ENCODE measurements around the gene CCL7. TPM values are rescaled to one million over a fixed set of nuclear protein-coding genes. Genes with fewer than 3 reads are reported as not detected.

The CCL7 gene
- total RNA-seq, 1 experiment from 2014 or later, result 0.31 TPM

DNA sequence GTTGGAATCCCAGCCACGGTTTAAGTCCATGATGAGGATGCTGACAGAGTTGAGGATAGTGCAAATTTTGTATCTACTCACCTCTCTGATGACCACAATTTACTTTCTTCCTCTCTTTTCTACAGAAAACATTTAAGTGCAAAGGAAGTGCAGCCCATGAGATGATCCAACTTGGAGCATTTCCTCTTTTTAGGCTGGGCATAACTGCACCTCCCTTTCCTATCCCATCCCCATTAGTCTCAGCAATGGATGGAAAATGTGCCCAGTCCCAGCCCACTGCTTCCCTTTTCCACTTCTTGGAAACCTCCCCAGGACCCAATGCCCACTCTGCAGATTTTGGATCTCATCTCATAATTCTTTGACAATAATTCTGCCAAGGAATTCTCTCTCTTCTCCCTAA is 32.6 kb downstream of the CCL7 start:
- in situ Hi-C loops (cut with HindIII; ENCODE audit: low pct_unique_long_range_greater_than_20kb, low sequenced_read_pairs) (no loop called here), intact Hi-C loops (cut with micrococcal nuclease; ENCODE audit: unreplicated experiment) (loop anchor here (10.0 kb wide), 1 partner anchor 98 kb away; no protein-coding TSS in a partner anchor)
- TF ChIP-seq REST (IDR thresholded peaks at IDR 0.05; ENCODE audit: insufficient read depth in 1 of 2, low read depth in 2 of 2, low read length in 1 of 2), result no peak
- TF ChIP-seq, protein P1, sequence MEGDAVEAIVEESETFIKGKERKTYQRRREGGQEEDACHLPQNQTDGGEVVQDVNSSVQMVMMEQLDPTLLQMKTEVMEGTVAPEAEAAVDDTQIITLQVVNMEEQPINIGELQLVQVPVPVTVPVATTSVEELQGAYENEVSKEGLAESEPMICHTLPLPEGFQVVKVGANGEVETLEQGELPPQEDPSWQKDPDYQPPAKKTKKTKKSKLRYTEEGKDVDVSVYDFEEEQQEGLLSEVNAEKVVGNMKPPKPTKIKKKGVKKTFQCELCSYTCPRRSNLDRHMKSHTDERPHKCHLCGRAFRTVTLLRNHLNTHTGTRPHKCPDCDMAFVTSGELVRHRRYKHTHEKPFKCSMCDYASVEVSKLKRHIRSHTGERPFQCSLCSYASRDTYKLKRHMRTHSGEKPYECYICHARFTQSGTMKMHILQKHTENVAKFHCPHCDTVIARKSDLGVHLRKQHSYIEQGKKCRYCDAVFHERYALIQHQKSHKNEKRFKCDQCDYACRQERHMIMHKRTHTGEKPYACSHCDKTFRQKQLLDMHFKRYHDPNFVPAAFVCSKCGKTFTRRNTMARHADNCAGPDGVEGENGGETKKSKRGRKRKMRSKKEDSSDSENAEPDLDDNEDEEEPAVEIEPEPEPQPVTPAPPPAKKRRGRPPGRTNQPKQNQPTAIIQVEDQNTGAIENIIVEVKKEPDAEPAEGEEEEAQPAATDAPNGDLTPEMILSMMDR (IDR thresholded peaks at IDR 0.05), result no peak
- TF ChIP-seq POLR2AphosphoS5 (IDR thresholded peaks at IDR 0.05; ENCODE audit: low read depth, low read length), result no peak
- TF ChIP-seq TCF7L2 (IDR thresholded peaks at IDR 0.05; ENCODE audit: low read depth, low read length), result no peak
- TF ChIP-seq SIN3A (IDR thresholded peaks at IDR 0.05; ENCODE audit: borderline replicate concordance, insufficient read depth, low read depth, low read length), result no peak
- no peak overlapping the region for H3K27ac ChIP-seq (ENCODE audit: low read length)
- no peaks in the 10 kb centered on the region for H3K4me1 ChIP-seq (ENCODE audit: control insufficient read depth, insufficient read depth, low read length)
- no peaks in the 10 kb centered on the region for H3K36me3 ChIP-seq (ENCODE audit: control insufficient read depth, insufficient read depth, low read length)
- ATAC-seq (no peak), DNase-seq (ENCODE audit: low read depth, low spot score) (no peak)
- H3K4me3 ChIP-seq (ENCODE audit: low read depth in 2 of 2, low read length in 2 of 2), result no peak overlapping the region
- H3K9me3 ChIP-seq (ENCODE audit: control insufficient read depth, insufficient read depth, low read depth, low read length), result no peaks in the 10 kb centered on the region
- H3K27me3 ChIP-seq (ENCODE audit: control insufficient read depth, insufficient read depth, low read length), result no peaks in the 10 kb centered on the region; the same call in 1 of the 2 replicates
- ChIA-PET POLR2A (no interaction called here), CTCF (no interaction called here)
- BruUV-seq (replicated peaks), result no TSS peak

DNA sequence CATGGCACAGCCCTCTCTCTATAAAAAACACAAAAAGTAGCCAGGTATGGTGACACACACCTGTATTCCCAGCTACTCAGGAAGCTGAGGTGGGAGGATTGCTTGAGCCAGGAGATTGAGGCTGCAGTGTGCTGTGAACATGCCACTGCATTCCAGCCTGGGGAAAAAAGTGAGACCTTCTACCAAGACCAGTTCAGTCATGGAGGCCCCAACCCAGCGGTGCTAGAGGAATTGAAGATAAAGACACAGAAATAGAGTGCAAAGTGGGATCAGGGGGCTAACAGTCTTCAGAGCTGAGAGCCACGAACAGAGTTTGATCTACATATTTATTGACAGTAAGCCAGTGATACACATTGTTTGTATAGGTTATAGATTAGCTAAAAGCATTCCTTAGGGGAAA is 33.6 kb downstream of the CCL7 start:
- no peaks in the 10 kb centered on the region for H3K9me3 ChIP-seq (ENCODE audit: control insufficient read depth, insufficient read depth, low read depth, low read length)
- DNase-seq (ENCODE audit: low read depth, low spot score) (no peak), ATAC-seq (no peak)
- no peaks in the 10 kb centered on the region for H3K4me1 ChIP-seq (ENCODE audit: control insufficient read depth, insufficient read depth, low read length)
- intact Hi-C loops (cut with micrococcal nuclease; ENCODE audit: unreplicated experiment), result loop anchor here (10.0 kb wide), 1 partner anchor 99 kb away; no protein-coding TSS in a partner anchor
- POLR2A ChIA-PET, result no interaction called here
- no peak overlapping the region for H3K27ac ChIP-seq (ENCODE audit: low read length)
- CTCF ChIA-PET, result no interaction called here
- in situ Hi-C loops (cut with HindIII; ENCODE audit: low pct_unique_long_range_greater_than_20kb, low sequenced_read_pairs), result no loop called here
- H3K4me3 ChIP-seq (ENCODE audit: low read depth in 2 of 2, low read length in 2 of 2), result no peak overlapping the region
- TF ChIP-seq TCF7L2 (IDR thresholded peaks at IDR 0.05; ENCODE audit: low read depth, low read length), result no peak
- no peak for TF ChIP-seq REST (IDR thresholded peaks at IDR 0.05; ENCODE audit: insufficient read depth in 1 of 2, low read depth in 2 of 2, low read length in 1 of 2)
- no peak for TF ChIP-seq SIN3A (IDR thresholded peaks at IDR 0.05; ENCODE audit: borderline replicate concordance, insufficient read depth, low read depth, low read length)
- TF ChIP-seq, protein P1 (IDR thresholded peaks at IDR 0.05), result no peak
- no peak for TF ChIP-seq POLR2AphosphoS5 (IDR thresholded peaks at IDR 0.05; ENCODE audit: low read depth, low read length)
- no peaks in the 10 kb centered on the region; the same call in 1 of the 2 replicates for H3K27me3 ChIP-seq (ENCODE audit: control insufficient read depth, insufficient read depth, low read length)
- no peaks in the 10 kb centered on the region for H3K36me3 ChIP-seq (ENCODE audit: control insufficient read depth, insufficient read depth, low read length)
- no TSS peak for BruUV-seq (replicated peaks)
